K562 (cell line): ENCODE data around the gene FERMT3. TPM values are rescaled to one million over a fixed set of nuclear protein-coding genes. Genes with fewer than 3 reads are reported as not detected.
A peak's percentile ranks its signal among the peaks of the same experiment; 100 is the strongest.

Source experiments
- CBX3 ChIP-seq, 2 experiments: IDR thresholded peaks; 1 replicate in 1 of 2; 2 replicates in 1 of 2; pipeline ENCODE4 v1.6.1; 2012; ENCODE audit warnings: inconsistent platforms in 2 of 2, low read length in 2 of 2, borderline replicate concordance in 1 of 2, control low read depth in 1 of 2
- FOXK2 ChIP-seq, 2 experiments: fragments of 450-650 bp; IDR thresholded peaks in 1 of 2; conservative IDR thresholded peaks in 1 of 2; 2 replicates each; pipeline ENCODE4 v1.6.1; 2016; ENCODE audit warnings: low read depth in 2 of 2, mild to moderate bottlenecking in 1 of 2
- FOXO4 ChIP-seq: fragments of 450-650 bp; formaldehyde crosslinking; IDR thresholded peaks from 2 replicates; pipeline ENCODE4 v1.4.0; 2020; ENCODE audit warnings: mild to moderate bottlenecking, moderate library complexity
- GABPB1 ChIP-seq: sonication (generic); formaldehyde crosslinking; IDR thresholded peaks from 2 replicates; pipeline ENCODE4 v1.8.0; 2022; ENCODE audit warnings: mild to moderate bottlenecking, missing genetic modification reagents
- MAZ ChIP-seq, 2 experiments: fragments of 450-650 bp in 1 of 2; sonication (generic) in 1 of 2; formaldehyde crosslinking; IDR thresholded peaks in 1 of 2; conservative IDR thresholded peaks in 1 of 2; 2 replicates each; pipeline versions ENCODE4 v1.4.0 to v1.5.0; 2020; ENCODE audit warnings: mild to moderate bottlenecking in 1 of 2, missing genetic modification reagents in 1 of 2
- NCOA6 ChIP-seq: fragments of 450-650 bp; IDR thresholded peaks from 2 replicates; pipeline ENCODE4 v1.6.1; 2017; ENCODE audit warnings: mild to moderate bottlenecking
- RBFOX2 ChIP-seq: fragments of 200-400 bp; formaldehyde crosslinking; IDR thresholded peaks from 2 replicates; pipeline ENCODE4 v1.6.1; 2017; ENCODE audit warnings: low read depth, mild to moderate bottlenecking, low read length, moderate library complexity
- SAP30 ChIP-seq: fragments of 200-600 bp; sonication (generic); IDR thresholded peaks from 2 replicates; pipeline ENCODE4 v1.6.1; 2012; ENCODE audit warnings: borderline replicate concordance, low read depth, mild to moderate bottlenecking, moderate library complexity, low read length, control low read depth, inconsistent platforms; ENCODE audit not compliant: insufficient read depth, poor library complexity, severe bottlenecking
- SPI1 ChIP-seq: IDR thresholded peaks from 2 replicates; pipeline ENCODE4 v1.6.1; 2011; ENCODE audit warnings: low read depth, low read length, control low read depth, borderline replicate concordance
- STAT5B ChIP-seq: fragments of 250-450 bp; sonication (Bioruptor Pico); IDR thresholded peaks from 2 replicates; pipeline ENCODE4 v1.8.0; 2021; ENCODE audit warnings: mild to moderate bottlenecking, inconsistent platforms
- ZNF384 ChIP-seq: IDR thresholded peaks from 2 replicates; pipeline ENCODE4 v1.6.1; 2012; ENCODE audit warnings: low read depth, low read length, improper control_type of control experiment
- polyA plus RNA-seq, 8 experiments: library from polyadenylated mRNA; depleted of rRNA in 4 of 8; stranded (reverse) in 5 of 8; unstranded in 3 of 8; fragments of >200 nt; fragmentation: Nextera tagmentation in 2 of 8; fragmentation: Illumina TruSeq in 1 of 8; extraction: Ambion mirVana in 2 of 8; extraction: Trizol in 1 of 8; gene quantifications; 2 replicates each; pipeline versions ENCODE4 v1.2.1 to v1.2.3, GENCODE V29; 2011 to 2014; ENCODE audit warnings: inconsistent platforms in 1 of 8, missing spikeins in 1 of 8
- total RNA-seq, 7 experiments: library from RNA; depleted of rRNA in 6 of 7; stranded (reverse); fragments of >200 nt in 6 of 7; fragmentation: Illumina TruSeq in 2 of 7; extraction: Trizol in 2 of 7; gene quantifications; 2 replicates each; pipeline versions ENCODE4 v1.2.1 to v1.2.3, GENCODE V29; 2011 to 2021; ENCODE audit warnings: low replicate concordance in 1 of 7

The FERMT3 gene
- total and polyA plus RNA-seq, 9 of the 15 experiments (the other 6 are each of a cell fraction or from before 2014, with no cell fraction given): 3.2 to 275 (median 79.7) TPM

- TF ChIP-seq STAT5B (CRISPR knock-in tag) (no peak), NCOA6 (no peak), SPI1 (no peak), ZNF384 (peak; percentile 98), MAZ (CRISPR knock-in tag; conservative IDR thresholded peaks at IDR 0.05 in 1 of 2, IDR thresholded peaks at IDR 0.05 in 1 of 2) (peak; percentile 61 to 67; a peak in 3 of 4 replicates), CBX3 (IDR thresholded peaks at IDR 0.05; ENCODE audit: borderline replicate concordance in 1 of 2, low read length in 2 of 2) (no peak), SAP30 (peak; percentile 67), FOXK2 (conservative IDR thresholded peaks at IDR 0.05 in 1 of 2, IDR thresholded peaks at IDR 0.05 in 1 of 2; ENCODE audit: low read depth in 2 of 2) (peak in 1 of 2 experiments; percentile 32; a peak in 1 of 4 replicates), FOXO4 (no peak), RBFOX2 (peak; percentile 78), GABPB1 (CRISPR knock-in tag) (peak; percentile 71)
Observed at GRCh38 chr11:64230171-64230984, 23.9 kb downstream of the FERMT3 start, which contains the start of gene DNAJC4 (continued).
